Lung microvascular endothelial cell (primary cell): ENCODE data around the gene ST8SIA6. TPM values are rescaled to one million over a fixed set of nuclear protein-coding genes. Genes with fewer than 3 reads are reported as not detected.
"Not testable (repeated sequence)": the region's sequence is repeated elsewhere in the genome, so short reads cannot be mapped to it uniquely, and the experiment has no call there.

Experiments
- DNase-seq, 2 donors: peaks; one replicate each; pipeline versions ENCODE4 v3.0.0 to v3.0.0-alpha.2; 2010; ENCODE audit warnings: low read depth in 2 of 2
- total RNA-seq: library from RNA; depleted of rRNA; stranded (reverse); fragments of >200 nt; gene quantifications from 2 replicates; pipeline ENCODE4 v1.2.1, GENCODE V29; 2014

The ST8SIA6 gene
- total RNA-seq, 1 donor from 2014 or later, result 0.20 TPM

DNA sequence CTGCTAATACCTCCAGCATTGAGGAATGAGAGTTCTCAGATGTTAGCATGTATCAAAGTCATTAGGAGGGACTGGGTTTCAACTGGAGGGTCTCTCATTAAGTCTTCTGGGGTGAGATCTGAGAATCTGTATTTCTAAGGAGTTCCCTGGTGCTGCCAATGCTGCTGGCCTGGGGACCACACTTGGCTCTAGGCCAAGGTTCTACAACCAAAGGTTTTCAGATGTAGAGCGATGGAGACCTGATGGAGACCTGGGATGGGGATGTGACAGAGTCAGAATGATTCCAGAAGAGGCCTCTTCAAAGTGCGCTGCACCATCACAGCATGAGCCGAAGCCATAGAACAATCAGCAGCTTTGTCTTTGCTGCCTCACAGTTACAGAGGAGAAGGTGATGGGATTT, 27.2 kb downstream of the ST8SIA6 start:
- no peak for DNase-seq

DNA sequence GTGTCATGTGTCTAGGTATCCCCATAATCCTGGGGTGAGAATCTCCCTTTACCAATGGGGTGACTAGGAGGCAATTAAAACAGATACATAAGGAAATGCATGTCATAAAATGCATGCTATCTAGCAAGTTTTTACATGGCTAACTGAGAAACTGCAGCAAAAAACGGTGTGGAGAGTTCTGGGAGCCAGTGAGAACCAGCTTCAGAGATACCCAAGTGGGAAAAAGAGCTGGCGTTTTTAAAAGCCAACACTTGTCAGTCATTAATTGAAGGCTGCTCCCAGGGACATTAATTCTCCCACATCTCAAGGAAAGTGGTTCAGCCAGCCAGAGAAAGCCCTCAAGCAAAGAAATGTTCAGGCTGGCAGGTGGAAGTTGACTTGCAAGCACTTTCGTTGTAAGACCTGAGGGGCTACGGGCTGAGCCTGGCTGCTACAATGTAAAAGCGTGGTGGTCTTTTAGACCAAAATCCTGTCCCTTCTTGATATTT, 28.1 kb downstream of the ST8SIA6 start:
- no peak for DNase-seq

DNA sequence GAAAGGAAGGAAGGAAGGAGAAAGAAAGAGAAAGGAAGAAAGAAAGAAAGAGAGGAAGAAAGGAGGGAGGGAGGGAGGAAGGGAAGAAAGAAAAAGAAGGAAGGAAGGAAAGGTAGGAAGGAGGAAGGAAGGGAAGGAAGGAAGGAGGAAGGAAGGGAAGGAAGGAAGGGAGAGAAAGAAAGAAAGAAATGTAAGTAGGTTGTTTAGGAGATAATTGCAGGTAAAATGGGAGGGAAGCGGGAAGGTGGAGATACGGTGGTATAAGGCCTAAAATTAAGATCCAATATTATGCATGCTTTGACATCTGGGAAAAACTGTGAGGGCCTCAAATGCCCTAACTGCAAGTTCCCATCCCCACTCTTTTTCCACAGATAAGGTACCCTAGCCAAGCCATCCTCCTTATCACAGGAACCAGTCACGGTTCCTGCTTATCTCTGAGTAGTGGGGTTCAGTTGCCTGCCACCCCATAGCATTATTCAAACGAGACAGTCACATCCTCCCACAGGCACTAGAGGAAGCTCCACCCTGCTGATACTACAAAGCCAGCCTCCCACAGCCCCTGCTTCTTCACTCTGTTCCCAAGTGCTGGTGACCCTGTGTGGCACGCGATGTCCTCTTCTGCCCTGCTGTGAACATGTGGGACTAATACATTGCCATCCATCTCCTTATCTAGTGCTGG, 28.7 kb downstream of the ST8SIA6 start:
- peak; percentile 32 to 80 for DNase-seq

DNA sequence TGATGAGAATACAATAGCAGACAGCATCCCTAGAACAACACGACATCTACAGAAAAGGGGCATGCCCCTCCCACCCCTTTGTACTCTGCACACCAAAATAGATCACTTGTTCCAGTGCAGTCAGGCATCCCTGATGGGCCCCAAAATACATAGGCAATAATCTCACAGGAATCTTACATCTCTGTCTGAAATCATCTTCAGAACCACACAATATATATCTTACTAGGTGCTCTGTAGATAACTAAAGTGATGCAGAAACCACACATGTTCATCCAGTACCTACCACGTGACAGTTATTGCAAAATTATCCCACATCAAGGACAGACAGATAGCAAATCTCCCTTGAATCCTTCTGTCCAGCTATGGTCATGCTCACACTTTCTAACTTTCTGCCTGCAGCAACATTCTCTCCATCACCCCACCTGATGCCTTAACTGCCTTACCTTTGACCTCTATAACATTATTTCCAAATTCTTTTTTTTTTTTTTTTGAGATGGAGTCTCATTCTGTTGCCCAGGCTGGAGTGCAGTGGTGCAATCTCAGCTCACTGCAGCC, 30.7 kb downstream of the ST8SIA6 start:
- DNase-seq, result no peak

DNA sequence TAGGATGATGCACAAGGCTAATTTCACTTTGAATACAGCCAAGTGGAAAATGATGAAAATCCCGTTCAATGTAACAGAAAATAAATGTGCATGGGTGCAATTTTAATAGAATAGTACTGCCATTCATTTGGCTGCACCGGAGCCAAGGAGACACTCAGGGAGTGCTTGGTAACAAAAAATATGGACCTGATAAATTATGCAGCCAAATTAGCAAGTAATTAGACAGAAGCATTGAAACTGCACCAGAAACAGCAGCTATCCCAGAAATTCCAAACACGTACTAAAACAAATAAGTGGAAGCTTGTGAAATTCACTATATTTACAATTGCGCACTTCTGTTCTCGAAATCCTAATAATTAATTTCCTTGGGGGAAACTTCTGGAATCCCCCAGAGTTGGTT, 31.5 kb downstream of the ST8SIA6 start:
- DNase-seq, result no peak

DNA sequence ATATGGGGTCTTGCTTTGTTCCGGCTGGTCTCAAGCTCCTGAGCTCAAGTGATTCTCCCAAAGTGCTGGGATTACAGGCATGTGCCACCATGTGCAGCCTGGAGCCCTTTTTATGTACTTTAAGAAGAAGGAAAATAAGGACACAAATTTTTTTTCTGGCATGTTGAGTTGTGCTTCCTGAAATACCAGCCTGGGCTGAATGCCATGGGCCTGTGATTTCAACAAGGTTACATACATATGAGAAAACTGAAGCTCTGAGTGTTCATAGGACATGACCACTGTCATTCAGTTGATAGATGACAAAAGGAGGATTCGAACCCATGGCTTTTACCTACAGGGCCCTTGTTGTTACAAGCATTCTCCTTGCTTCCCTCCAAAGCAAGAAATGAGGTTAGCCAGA, 36.1 kb downstream of the ST8SIA6 start:
- DNase-seq, result peak in 1 of 2 donors; percentile 33

DNA sequence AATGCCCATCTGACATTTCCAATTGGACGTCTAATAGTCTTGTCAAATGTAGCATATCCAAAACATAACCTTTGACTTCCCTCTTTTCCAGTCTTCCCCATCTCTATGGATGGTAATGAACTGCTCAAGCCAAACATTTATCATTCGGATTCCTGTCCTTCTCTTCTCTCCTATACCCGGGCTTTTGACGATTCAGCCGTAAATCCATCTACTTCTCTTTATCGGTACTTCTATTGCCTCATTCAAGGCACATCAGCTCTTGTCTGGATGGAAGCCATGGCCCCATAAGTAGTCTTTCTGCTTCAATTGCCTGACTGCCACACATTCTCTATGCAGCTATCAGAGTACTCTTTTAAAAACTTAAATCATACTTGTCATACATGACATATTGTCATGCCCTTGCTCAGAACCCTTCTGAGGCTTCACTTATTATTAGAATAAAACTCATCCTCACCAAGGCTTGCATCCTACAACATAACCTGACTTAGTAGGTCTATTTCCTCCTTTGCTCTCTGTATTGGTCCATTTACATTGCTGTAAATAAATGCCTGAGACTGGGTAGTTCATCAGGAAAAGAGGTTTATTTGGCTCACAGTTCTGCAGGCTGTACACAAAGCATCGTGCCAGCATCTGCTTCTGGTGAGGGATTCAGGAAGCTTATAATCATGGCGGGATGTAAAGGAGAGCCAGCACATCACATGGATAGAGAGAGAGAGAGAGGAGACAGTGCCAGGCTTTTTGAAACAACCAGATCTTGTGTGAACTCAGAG, 37.8 kb downstream of the ST8SIA6 start:
- DNase-seq, result no peak

DNA sequence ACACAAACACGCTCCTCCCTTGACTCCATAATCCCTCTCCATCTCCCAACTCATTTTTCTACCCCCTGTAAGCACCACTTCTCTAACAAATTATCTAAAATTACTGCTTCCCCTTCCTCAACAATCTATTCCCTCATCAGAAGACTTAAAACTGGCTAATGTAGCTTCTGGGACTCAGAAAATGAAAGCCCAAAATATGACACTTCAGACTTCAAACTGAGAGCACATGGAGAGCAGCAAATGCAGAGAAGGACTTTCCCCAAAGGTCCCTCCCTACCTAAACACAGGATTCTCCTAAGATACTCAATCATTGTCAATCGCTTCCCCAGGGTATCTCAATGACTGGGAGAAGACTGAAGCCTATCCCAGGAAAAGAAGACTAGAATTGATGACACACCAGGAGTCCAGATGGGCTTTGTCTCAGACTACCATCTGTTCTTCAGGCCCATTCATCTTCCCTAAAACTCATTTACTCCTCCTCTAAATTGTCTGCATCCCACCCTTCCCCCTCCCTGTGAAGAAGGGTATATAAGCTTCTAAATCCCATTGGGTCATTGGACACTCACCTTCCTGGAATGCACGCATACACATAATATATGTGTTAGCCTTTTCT, 39.2 kb downstream of the ST8SIA6 start:
- no peak for DNase-seq

DNA sequence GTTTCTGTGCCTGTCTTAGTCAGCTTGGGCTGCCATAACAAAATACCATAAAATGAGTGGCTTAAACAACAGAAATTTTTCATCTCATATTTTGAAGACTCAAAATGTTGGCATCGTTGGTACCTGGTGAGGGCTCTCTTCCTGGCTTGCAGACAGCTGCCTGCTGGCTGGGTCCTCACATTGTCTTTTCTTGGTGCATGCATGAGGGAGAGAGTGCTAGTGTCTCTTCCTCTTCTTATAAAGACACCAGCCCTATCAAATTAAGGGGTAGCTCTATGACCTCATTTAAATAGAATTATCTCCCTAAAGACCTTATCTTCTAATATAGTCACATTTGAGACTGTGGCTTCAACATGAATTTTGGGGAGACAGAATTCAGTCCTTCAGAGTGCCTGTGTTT, 39.9 kb downstream of the ST8SIA6 start:
- DNase-seq, result no peak

DNA sequence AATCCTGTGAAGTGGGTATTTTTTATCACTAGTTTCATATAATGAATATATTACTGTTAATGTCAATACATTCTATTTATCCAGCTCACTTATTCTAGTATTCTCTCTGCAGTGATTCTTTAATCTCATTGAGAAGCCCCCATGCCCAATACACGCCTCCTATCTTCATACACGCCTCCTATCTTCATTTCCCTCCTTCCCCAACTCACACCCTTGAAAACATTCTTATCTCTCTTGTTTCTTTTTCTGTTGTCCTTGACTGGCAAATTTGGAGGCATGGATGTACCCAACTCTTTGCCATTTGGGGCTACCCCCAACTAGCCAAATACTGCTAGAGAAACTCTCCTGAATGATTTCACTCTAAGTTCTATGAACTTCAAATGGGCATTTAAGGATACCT, 40.5 kb downstream of the ST8SIA6 start:
- no peak for DNase-seq

DNA sequence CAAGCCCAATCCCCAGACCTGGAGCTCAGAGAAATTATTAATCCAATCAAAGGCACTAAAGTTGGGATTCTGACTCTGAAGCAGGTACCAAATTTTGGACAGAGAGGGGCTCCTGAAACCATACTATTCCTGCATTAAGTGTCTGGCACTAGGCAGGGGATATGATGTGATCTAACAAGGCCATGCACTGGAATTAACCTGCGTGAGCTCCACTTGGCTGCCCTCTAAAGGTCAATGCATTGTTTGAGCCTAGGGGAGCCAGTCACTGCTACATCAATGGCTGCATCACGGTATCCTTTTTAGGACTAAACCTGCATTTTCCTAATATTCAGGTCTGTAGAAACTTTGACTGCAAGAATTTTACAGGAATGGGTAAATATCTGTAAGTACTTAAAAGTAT, 42.1 kb downstream of the ST8SIA6 start:
- DNase-seq, result peak in 1 of 2 donors; percentile 63

DNA sequence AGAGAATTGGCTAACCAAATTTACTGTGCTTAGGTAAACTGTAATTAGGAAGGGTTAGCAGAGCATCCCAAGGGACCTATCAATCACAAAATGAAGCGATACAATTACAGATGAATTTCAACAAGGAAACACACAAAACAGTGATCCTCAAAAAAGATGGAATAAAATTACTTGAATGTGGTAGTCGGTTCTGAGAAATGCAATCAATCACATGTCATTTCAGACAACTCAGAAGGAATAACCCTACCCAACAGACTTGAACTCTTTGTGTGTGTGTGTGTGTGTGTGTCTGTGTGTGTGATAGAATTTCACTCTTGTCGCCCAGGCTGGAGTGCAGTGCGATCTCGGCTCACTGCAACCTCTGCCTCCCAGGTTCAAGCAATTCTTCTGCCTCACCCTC, 43.5 kb downstream of the ST8SIA6 start:
- DNase-seq, result no peak

DNA sequence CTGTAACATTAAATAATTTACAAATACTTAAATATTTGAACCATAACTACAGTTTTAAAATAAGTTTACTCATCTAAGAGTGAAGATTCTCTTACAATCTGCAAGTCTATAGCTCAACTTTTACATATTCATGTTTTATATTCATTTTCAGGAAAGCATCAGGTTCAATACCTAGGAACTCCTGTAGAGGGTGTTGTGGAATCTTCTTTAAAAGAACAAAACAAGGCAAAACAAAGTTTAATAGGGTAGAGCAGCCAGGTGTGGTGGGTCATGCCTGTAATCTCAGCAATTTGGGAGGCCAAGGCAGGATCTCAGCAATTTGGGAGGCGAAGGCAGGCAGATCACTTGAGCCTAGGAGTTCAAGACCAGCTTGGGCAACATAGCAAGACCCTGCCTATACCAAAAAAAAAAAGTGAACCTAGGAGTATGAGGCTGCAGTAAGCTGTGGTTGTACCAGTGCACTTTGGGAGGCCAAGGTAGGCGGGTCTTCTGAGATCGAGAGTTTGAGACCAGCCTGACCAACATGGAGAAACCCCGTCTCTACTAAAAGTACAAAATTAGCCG, 45.1 kb downstream of the ST8SIA6 start:
- DNase-seq, result peak; percentile 25 to 43

DNA sequence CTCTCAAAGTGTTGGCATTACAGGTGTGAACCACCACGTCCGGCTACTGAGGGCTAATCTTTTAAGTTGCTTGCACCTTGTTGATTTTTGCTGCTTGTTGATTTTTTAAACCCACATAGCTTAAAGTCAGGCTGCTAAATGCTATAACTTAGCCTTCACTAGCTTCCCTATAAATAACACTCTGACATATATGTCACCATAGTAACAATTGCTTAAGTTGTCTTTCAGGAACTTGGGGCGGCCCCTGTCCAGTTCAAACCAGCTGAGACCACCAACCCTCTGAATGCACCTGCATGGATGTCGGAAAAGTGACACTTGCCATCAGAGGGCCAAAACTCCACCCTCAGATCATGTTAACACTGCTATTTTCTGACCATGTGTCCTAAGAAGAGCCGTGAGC, 47.3 kb downstream of the ST8SIA6 start:
- no peak for DNase-seq

DNA sequence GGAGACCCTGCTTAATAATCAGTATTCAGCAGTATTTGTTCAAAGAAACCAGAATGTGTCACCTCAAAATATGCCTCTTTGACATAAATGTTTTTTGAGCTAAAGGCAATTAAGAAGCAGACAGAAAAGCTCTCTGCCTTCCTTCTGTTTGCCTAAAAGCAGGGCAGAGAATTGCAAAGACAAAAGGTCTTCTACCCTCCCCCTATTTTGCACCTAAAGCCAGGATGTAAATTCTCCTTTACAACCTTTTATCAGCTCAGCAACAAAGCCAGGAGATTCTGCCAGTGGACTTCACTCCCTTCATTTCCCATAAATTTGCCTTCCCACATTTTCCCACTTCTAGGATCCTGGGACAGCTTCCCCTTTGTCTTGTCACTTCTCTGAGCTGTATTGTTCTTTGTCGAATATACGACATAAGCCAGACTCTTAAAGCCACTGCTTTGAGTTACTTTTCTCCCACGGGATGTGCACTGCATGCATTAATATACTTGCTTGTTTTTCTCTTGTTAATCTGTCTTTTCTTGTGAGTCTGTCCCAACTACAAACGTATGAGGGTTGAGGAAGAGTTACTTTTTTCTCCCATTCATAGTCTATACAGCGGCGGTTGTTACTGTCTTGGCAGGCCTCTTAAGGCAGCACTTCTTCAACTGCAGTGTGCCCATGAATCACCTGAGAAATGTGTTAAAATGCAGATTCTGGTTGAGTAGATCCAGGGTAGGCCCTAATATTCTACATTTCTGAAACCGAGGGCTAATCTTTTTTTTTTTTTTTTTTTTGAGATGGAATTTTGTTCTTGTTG, 48.2 kb downstream of the ST8SIA6 start:
- no peak for DNase-seq

DNA sequence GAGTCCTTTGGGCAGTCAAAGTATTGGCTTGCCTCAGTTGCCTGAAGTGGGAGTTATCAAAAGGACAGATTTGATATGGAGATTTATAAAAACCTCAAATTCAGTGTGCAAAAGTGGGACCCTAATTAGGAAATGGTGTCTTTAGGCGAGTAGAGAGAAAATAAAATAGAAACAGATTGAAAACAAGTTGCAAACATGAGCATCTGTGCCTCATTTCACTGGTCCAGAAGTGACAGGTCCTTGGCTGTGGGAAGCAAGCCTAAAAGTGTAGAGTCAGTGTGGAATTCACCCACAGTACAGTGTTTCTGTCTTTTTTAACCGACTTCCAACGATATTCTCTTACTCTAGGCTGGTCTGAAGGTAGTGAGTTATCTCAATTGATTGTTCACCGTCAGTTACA, 51.2 kb downstream of the ST8SIA6 start:
- no peak for DNase-seq

DNA sequence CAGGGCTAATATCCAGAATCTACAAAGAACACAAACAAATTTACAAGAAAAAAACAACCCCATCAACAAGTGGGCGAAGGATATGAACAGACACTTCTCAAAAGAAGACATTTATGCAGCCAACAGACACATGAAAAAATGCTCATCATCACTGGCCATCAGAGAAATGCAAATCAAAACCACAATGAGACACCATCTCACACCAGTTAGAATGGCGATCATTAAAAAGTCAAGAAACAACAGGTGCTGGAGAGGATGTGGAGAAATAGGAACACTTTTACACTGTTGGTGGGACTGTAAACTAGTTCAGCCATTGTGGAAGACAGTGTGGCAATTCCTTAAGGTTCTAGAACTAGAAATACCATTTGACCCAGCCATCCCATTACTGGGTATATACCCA, 52.4 kb downstream of the ST8SIA6 start:
- DNase-seq, result not testable (repeated sequence)

DNA sequence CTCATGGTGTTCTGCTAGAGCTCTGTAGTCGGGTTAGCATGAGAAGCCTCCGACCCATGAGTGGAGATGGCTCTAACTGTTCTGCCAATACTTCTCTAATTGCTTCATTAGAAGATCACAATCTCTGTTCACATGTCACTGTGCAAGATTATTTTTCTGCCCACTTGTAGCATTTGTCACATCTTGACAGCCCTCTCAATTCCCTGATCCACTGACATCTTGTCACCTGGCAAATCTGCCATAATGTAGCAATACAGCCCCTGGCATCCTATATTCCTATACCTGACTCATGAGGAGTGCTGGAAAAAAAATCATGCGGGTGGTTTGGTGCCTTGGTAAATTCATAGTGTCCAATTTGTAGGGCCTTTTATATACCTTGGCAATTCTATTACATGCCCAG, 58.4 kb downstream of the ST8SIA6 start:
- DNase-seq, result no peak

DNA sequence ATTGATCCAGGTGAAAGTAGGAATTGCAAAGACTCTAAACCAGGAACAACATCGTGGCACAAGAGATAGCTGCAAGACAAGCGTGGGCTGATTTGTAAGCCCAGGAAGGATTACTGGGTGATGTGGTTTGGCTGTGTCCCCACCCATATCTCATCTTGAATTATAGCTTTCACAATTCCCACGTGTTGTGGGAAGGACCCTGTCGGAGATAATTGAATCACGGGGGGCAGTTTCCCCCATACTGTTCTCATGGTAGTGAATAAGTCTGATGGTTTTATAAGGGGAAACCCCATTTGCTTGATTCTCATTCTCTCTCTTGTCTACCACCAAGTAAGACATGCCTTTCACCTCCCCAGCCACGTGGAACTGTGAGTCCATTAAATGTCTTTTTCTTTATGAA, 59.5 kb downstream of the ST8SIA6 start:
- no peak for DNase-seq

DNA sequence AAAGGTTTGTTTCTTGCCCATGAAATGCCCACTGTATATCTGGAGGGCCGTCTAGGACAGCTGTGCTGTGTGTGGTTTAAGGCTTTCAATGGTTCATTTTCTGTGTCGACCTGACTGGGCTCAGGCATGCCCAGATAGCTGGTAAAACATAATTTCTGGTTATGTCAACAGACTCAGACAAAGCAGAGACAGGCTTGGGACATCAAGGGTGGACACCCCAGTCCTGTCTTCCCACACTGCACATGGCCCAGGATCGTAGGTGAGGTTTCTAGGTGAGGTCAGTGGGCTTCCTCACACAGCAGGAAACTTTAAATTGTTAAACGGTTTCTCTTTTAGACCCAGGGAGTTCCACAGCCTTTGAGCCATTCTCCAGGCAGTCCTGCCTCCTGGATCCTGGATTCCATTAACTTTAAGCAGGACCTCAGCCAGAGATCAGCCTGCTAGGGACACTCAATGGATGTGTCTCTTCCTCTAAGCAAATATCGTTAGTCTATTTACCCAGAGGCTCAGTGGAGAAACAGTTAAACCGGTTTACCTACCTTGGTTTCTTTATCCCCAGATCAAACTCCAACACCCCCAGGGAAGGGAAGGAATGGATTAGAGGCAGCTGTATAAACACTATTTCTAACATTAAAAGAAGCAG, 66.4 kb downstream of the ST8SIA6 start:
- DNase-seq, result no peak

DNA sequence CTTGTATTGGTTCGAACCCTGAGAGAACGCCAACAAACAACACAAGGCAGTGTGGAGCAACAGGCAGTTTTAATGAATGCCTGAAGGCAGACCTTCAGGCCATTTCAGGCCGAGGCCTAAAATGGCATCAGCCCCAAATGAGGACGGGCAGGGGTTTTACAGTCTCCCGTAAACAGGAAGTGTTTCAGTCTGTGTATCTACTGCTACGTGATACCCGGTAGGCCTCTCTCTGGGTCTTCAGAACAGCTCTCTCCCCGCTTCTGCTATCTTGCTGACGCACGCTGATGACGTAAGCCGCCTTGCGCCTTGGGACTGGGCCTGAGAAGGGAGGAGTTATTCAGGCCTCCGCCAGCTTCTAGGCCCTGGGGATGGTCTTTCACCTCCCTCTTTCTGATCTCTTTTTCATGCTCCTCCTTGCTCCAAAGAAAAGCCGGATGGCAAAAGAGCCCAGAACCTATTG, 67.7 kb downstream of the ST8SIA6 start:
- no peak for DNase-seq
